HG03442 (cell line): ENCODE results near the gene IGFBPL1.

Source experiments
- ATAC-seq: cut with Tn5 transposase; IDR thresholded peaks from one replicate; pipeline ENCODE4 v1.9.1; 2021; ENCODE audit warnings: mild to moderate bottlenecking, moderate library complexity; ENCODE audit not compliant: unreplicated experiment

The IGFBPL1 gene

GRCh38 chr9:38432922-38433510 lies 8.8 kb upstream of the IGFBPL1 start:
- no peak for ATAC-seq

- ATAC-seq: no peak
Observed at GRCh38 chr9:38431116-38431515, 6.9 kb upstream of the IGFBPL1 start.

- no peak for ATAC-seq
Observed at GRCh38 chr9:38428062-38428461, 3.8 kb upstream of the IGFBPL1 start.

- no peak for ATAC-seq
Observed at GRCh38 chr9:38424918-38425317, 664 bp upstream of the IGFBPL1 start.

- ATAC-seq: no peak
Observed at GRCh38 chr9:38423273-38423972, 831 bp downstream of the IGFBPL1 start.

DNA sequence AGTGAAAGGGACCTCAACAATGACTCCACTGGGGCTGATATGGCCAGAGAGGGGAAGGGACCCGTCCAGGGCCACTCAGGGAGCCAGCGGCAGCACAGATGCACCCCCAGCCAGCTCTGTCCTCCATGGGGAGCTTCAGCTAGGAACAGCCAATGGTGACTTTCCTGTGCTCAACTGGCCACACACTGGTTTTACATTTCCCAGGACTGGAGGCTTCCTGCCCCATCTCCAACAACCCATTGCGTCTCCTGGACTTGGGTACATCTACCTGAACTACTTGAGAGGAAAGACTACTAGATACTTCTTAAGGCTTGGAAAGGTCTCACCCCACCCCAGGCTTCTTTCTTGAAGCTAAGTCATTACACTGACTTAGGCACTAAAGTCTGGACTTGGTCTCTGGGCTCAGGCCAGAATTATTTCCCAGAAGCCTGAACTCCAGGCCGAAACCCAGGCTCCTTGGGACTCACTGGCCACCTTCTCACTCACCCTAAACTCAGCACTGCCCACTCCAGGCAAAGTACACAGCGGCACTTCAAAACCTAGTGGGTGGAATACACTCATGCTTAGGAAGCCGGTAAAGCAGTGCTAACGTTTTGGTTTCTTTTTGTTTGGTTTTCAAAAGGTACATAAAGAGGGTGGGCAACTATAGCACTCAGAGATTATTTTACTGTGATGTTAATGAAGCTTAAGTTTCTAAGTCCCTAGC lies 1.5 kb downstream of the IGFBPL1 start:
- no peak for ATAC-seq

GRCh38 chr9:38421498-38422211 lies 2.6 kb downstream of the IGFBPL1 start:
- ATAC-seq: no peak

GRCh38 chr9:38419181-38419580 lies 5.1 kb downstream of the IGFBPL1 start:
- no peak for ATAC-seq

GRCh38 chr9:38418366-38418765 lies 5.9 kb downstream of the IGFBPL1 start:
- no peak for ATAC-seq

- ATAC-seq: no peak
Observed at GRCh38 chr9:38417003-38417945, 7.0 kb downstream of the IGFBPL1 start.

- no peak for ATAC-seq
Observed at GRCh38 chr9:38416461-38416860, 7.8 kb downstream of the IGFBPL1 start.

DNA sequence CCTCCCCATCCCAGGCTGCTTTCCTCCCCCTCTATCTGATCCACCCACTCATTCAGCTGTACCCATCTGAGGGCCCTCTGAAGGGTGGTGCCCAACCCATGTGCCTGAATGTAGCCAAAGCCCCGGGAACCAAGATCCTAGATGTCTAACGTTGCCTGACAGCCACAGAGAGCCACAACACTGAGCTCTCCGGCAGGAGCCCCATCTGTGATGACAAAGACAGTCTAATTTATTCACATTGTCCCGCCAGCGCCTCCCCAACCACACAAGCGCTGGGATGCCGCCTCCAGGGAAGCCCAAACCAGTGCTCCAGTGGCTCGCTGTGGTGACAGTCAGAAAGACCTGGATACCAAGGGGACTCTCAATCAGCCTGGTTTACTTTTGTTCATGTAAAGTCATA lies 8.4 kb downstream of the IGFBPL1 start:
- ATAC-seq: no peak

- no peak for ATAC-seq
Observed at GRCh38 chr9:38414040-38414723, 10.1 kb downstream of the IGFBPL1 start.

DNA sequence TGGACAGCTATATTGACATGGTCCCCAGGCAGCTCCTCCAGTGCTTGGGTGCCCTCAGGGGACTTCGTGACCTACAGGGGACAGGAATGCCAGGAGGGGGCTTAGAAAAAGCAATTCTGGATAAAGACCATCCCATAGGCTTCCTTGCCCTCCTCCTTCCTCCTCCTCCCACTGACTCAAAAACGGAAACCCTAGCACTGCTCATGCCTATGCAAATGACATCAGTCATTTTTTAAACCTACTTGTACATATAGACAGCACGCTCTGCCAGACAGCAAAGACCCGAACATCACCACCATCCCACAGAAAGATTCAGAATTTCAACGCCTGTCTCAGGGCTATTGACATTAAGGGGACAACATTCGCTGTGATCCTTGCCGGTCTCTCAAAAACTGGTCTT lies 11.0 kb downstream of the IGFBPL1 start:
- ATAC-seq: no peak

- no peak for ATAC-seq
Observed at GRCh38 chr9:38412751-38413150, 11.5 kb downstream of the IGFBPL1 start.

GRCh38 chr9:38408719-38409118 lies 15.5 kb downstream of the IGFBPL1 start:
- ATAC-seq: peak; percentile 62

DNA sequence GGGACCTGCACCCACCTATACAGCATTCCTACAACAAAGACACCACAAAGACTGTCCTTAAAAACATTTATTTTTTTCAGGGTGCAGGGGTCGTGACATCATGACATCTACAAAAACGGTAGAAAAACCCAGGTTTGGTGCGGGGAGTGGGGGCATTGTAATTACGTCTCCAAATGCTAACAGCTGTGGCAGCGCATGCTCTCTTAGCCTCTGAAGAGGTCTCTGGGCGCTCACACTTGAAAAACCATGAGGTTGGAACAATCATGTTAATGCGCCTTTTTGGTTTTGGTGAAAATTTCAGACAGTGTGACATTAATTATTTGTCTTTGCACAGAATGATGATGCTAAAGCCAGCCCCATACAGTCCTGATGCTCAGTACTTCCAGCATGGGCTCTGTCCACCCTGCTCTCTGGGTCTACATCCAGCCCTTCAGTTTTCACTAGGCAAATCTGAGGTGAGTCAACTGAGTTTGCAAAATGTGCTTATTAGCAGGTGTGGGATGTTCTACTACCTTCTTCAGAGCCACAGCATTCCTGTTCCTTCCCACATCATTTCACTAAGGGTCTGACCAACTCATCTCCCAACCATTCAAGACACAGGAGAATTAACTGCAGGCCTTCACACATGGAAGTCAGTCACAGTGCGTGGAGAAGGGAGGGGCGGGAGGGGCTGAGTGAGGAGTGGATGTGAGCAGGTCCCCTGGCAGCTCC lies 17.6 kb downstream of the IGFBPL1 start:
- ATAC-seq: no peak

GRCh38 chr9:38405785-38406184 lies 18.5 kb downstream of the IGFBPL1 start:
- no peak for ATAC-seq

- ATAC-seq: no peak
Observed at GRCh38 chr9:38404314-38404713, 19.9 kb downstream of the IGFBPL1 start.
